ENCODE results near the gene DRD3.

- TF ChIP-seq CTCF (IDR thresholded peaks at IDR 0.05), result no peak
- no peak for TF ChIP-seq POLR2AphosphoS5 (IDR thresholded peaks at IDR 0.05)
- TF ChIP-seq POLR2A (IDR thresholded peaks at IDR 0.05), result no peak
- TF ChIP-seq EP300 (IDR thresholded peaks at IDR 0.05), result no peak
Measured at GRCh38 chr3:114179575-114179974, 723 bp upstream of the DRD3 start.
